Measurements from ENCODE around the gene LRRC9.
A peak's percentile ranks its signal among the peaks of the same experiment; 100 is the strongest.
"Not testable (repeated sequence)": the region's sequence is repeated elsewhere in the genome, so short reads cannot be mapped to it uniquely, and the experiment has no call there.

Gene LRRC9

DNA sequence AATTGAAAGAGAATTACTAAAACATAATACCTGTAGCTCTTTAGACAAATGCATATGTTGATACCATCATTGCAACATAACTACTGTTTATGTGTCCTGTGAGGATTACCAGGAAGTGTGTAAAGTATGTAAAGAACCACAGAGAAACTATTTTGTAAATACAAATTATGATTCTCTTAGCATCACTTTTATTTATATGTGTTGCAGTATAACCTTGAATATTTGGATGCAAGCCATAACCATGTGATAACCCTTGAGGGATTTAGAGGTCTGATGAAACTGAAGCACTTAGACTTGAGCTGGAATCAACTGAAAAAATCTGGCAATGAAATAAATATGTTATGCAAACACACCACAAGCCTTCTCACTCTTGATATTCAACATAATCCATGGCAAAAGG, 77.5 kb downstream of the LRRC9 start:
- TF ChIP-seq ZFX (IDR thresholded peaks at IDR 0.05; ENCODE audit: borderline replicate concordance) = no peak
- TF ChIP-seq, protein P1, sequence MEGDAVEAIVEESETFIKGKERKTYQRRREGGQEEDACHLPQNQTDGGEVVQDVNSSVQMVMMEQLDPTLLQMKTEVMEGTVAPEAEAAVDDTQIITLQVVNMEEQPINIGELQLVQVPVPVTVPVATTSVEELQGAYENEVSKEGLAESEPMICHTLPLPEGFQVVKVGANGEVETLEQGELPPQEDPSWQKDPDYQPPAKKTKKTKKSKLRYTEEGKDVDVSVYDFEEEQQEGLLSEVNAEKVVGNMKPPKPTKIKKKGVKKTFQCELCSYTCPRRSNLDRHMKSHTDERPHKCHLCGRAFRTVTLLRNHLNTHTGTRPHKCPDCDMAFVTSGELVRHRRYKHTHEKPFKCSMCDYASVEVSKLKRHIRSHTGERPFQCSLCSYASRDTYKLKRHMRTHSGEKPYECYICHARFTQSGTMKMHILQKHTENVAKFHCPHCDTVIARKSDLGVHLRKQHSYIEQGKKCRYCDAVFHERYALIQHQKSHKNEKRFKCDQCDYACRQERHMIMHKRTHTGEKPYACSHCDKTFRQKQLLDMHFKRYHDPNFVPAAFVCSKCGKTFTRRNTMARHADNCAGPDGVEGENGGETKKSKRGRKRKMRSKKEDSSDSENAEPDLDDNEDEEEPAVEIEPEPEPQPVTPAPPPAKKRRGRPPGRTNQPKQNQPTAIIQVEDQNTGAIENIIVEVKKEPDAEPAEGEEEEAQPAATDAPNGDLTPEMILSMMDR (IDR thresholded peaks at IDR 0.05) = no peak
- H3K27ac ChIP-seq = no peak overlapping the region

DNA sequence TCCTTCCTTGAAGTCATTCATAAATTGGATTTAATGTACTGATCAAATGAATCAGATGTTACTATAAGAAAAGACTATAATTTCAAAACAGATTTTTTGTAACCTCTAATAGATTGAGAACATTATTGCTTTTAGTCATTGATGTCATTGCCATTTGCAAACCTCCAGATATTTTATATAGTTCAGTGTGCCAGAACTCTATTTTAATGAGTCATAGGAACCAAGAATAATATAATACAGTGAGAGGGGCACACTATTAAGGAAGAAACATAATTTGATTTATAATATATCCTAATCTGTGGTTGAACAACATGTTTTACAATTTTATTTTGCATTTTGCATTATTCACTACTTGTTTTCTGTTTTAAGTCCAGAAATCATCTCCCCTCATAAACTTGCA, 78.0 kb downstream of the LRRC9 start:
- no peak for TF ChIP-seq ZFX (IDR thresholded peaks at IDR 0.05; ENCODE audit: borderline replicate concordance)
- TF ChIP-seq, protein P1 (IDR thresholded peaks at IDR 0.05) = no peak
- no peak overlapping the region for H3K27ac ChIP-seq

DNA sequence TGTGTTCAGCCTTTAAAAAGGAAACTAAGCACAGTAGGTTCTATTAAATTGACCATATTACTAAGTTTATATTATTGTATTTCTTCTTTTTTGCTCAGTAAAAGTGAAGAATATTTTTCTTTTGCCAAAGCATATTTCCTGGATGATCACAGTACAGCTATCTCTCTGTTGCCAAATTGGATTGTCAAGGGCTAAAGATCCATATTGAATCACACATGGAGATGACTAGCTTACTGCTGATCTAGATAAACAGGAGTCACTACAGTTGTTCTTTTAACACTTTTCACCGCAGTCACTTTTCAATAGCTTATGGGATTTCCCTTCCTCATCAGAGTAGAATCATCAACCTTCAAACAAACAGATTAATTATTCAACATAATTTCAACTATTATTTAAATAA, 78.6 kb downstream of the LRRC9 start:
- TF ChIP-seq ZFX (IDR thresholded peaks at IDR 0.05; ENCODE audit: borderline replicate concordance) = no peak
- TF ChIP-seq, protein P1 (IDR thresholded peaks at IDR 0.05) = no peak

DNA sequence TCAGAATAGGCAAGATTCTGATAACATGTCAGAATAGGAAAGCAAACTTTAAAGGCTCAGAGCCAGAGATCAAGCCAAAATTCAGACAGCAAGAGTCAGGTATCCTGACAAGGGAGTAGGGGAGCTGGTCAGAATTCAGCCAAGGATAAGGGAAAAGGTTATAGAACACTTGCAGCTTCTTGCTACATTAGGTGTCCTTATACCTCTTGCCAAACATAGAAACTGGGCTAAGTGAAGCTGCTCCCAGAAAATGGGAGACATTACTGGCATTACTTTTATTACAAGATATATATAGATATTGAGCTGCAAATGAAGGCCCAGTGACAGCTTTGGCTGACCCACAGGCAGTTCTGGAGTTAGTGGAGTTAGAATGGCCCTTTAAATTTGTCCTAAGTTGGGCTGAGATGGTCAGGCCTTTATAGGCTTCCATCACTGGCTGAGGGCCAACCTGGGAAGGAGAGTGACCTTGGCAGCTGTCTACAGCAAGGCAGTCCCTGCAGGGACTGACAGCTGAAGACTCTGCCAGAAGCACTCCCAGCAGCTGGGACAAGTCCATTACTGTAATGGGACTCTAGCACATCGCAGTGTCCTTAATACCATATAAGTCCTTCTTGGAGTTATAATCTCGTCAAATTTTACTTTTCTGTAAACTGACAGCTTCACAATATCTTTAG, 83.0 kb downstream of the LRRC9 start:
- TF ChIP-seq, protein P1 (IDR thresholded peaks at IDR 0.05) = no peak
- TF ChIP-seq ZFX (IDR thresholded peaks at IDR 0.05; ENCODE audit: borderline replicate concordance) = no peak
- H3K27ac ChIP-seq = peak overlapping the region; percentile 50

More for the DNA sequence above, 78.6 kb downstream of the LRRC9 start:
- no peak overlapping the region for H3K27ac ChIP-seq

DNA sequence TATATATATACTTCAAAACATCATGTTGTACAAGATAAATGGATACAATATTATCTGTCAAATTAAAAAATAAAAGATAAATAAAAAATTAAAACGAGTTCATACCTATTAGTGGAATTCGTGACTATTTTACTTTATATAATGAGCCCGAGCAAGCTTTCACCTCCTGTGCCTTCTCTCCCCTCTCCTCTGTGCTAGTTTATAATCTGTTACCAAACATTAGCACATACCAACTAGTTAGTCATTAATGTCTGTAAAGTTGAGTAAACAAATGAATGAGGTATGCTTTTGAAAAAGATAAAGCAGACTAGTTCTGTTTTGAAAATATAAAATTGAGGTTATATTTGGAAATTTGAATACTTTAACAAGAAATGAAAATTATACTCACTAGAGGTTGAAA, 84.0 kb downstream of the LRRC9 start:
- TF ChIP-seq ZFX (IDR thresholded peaks at IDR 0.05; ENCODE audit: borderline replicate concordance) = no peak
- TF ChIP-seq, protein P1 (IDR thresholded peaks at IDR 0.05) = no peak
- H3K27ac ChIP-seq = peak overlapping the region; percentile 50

DNA sequence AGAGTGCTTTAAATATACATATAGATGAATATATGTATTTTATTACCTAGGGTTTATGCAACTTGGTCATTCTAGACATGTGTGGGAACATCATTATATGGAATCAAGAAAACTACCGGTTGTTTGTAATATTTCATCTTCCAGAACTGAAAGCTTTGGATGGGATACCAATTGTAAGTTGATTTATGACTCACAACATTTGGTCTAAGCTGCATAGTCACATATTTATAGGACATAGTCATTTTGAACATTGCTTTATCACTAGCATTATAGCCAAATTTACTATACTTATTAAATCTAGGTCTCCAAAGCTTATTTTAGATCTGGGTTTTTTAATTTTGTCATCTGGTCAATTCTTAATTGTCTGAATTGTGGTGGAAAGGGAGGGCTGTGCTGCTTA, 88.1 kb downstream of the LRRC9 start:
- no peak for TF ChIP-seq ZFX (IDR thresholded peaks at IDR 0.05; ENCODE audit: borderline replicate concordance)
- TF ChIP-seq, protein P1 (IDR thresholded peaks at IDR 0.05) = no peak
- no peak overlapping the region for H3K27ac ChIP-seq

DNA sequence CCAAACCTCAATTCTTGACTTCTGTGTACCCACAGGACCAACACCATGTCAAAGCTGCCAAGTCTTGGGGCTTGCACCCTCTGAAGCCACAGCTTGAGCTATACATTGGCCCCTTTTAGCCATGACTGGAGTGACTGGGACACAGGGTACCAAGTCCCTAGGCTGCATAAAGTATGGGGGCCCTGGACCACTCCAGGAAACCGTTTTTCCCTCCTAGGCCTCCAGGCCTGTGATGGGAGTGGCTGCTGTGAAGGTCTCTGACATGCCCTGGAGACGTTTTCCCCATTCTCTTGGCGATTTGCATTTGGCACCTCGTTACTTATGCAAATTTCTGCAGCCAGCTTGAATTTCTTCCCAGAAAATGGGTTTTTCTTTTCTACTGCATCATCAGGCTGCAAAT, 90.3 kb downstream of the LRRC9 start:
- H3K27ac ChIP-seq = not testable (repeated sequence)

DNA sequence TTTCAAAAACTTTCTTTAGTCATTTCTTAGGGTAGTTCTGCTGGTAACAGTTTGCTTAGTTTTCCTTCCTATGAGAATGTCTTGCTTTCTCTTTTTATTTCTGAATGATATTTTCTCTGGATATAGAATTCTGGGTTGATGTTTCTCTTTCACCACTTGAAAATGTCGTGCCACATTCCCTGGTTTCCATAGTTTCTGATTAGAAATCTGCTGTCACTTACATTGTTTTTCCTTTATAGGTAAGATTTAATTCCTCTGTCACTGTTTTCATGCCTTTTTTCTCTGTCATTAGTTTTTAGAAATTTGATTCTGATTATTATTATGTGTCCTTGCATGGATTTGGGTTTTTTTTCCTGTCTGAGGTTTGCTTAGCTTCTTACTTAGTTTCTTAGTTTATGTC, 94.5 kb downstream of the LRRC9 start:
- TF ChIP-seq ZFX (IDR thresholded peaks at IDR 0.05; ENCODE audit: borderline replicate concordance) = no peak
- TF ChIP-seq, protein P1 (IDR thresholded peaks at IDR 0.05) = no peak
- H3K27ac ChIP-seq = no peak overlapping the region

Data from 22Rv1 (cell line).